Gastrocnemius medialis (tissue), 4 donors: ENCODE data around the gene FITM1. TPM values are rescaled to one million over a fixed set of nuclear protein-coding genes. Genes with fewer than 3 reads are reported as not detected.

Experiments used
- ATAC-seq, 2 donors: fragments of 150-250 bp; one replicate each; pipeline ENCODE4 v1.9.1; 2016
- DNase-seq, 2 donors: peaks; one replicate each; pipeline ENCODE4 v3.0.0-alpha.2; 2019
- H3K27ac ChIP-seq, 4 donors: fragments of 200-600 bp; sonication (generic); 1 replicate in 1 of 4; 2 replicates in 3 of 4; pipeline ENCODE4 v1.5.1; 2016 to 2018; ENCODE audit warnings: mild to moderate bottlenecking in 2 of 4, moderate library complexity in 1 of 4
- H3K27me3 ChIP-seq, 3 donors: fragments of 200-600 bp; sonication (generic) in 2 of 3; 1 replicate in 1 of 3; 2 replicates in 2 of 3; pipeline versions ENCODE4 v1.5.1 to v1.6.0; 2016 to 2019; ENCODE audit warnings: mild to moderate bottlenecking in 1 of 3, moderate library complexity in 1 of 3
- H3K36me3 ChIP-seq, 2 donors: fragments of 200-600 bp; sonication (generic) in 1 of 2; one replicate each; pipeline ENCODE4 v1.5.1; 2017 to 2018
- H3K4me1 ChIP-seq, 2 donors: fragments of 200-600 bp; sonication (generic) in 1 of 2; one replicate each; pipeline ENCODE4 v1.5.1; 2016 to 2017; ENCODE audit warnings: mild to moderate bottlenecking in 2 of 2
- H3K4me3 ChIP-seq, 4 donors: fragments of 200-600 bp; sonication (generic) in 3 of 4; 1 replicate in 1 of 4; 2 replicates in 3 of 4; pipeline ENCODE4 v1.5.1; 2016 to 2019; ENCODE audit warnings: mild to moderate bottlenecking in 2 of 4
- H3K9me3 ChIP-seq, 3 donors: fragments of 200-600 bp; sonication (generic) in 2 of 3; 1 replicate in 1 of 3; 2 replicates in 2 of 3; pipeline ENCODE4 v1.5.1; 2016 to 2019
- CTCF ChIP-seq, 5 experiments: fragments of 450-650 bp in 3 of 5; fragments of 200-600 bp in 2 of 5; sonication (generic) in 2 of 5; IDR thresholded peaks in 4 of 5; conservative IDR thresholded peaks in 1 of 5; 1 replicate in 4 of 5; 2 replicates in 1 of 5; pipeline ENCODE4 v1.5.1; 2016 to 2019; ENCODE audit warnings: antibody characterized with exemption in 5 of 5, mild to moderate bottlenecking in 3 of 5, moderate library complexity in 3 of 5
- POLR2A ChIP-seq, 2 donors: fragments of 450-650 bp; IDR thresholded peaks; one replicate each; pipeline ENCODE4 v1.6.1; 2017; ENCODE audit warnings: antibody characterized with exemption in 2 of 2, mild to moderate bottlenecking in 2 of 2, moderate library complexity in 2 of 2
- in situ Hi-C, 4 donors: fragments of 200-750 bp; cut with MboI; loops; one replicate each; pipeline versions ENCODE4 v1.15.0 to v1.8.0; 2017; ENCODE audit warnings: low sequenced_read_pairs in 4 of 4
- intact Hi-C: fragments of 100-400 bp; cut with DNase I; formaldehyde crosslinking; loops from one replicate; pipeline ENCODE4 v1.15.1; 2023; ENCODE audit warnings: low total_unique reads
- total RNA-seq, 4 donors: library from RNA; depleted of rRNA; stranded (reverse); fragments of >200 nt; gene quantifications; one replicate each; pipeline versions ENCODE4 v1.1.0 to v1.2.3, GENCODE V29; 2016

Gene FITM1
- total RNA-seq, 4 donors from 2014 or later = 45.3 to 91.3 (median 65.4) TPM

- Histone ChIP-seq H3K4me3 (peak within 1 kb of the TSS; percentile 86 to 100 (median 92)), H3K36me3 (peaks cover 0 to 18% of the 10 kb centered on the region in 2 donors), H3K27me3 (no peaks in the 10 kb centered on the region), H3K27ac (peak within 1 kb of the TSS; percentile 92 to 99 (median 96)), H3K9me3 (no peaks in the 10 kb centered on the region), H3K4me1 (peaks cover 47 to 67% of the 10 kb centered on the region in 2 donors)
- DNase-seq = peak; percentile 89 to 94
- TF ChIP-seq CTCF (IDR thresholded peaks at IDR 0.05 in 4 of 5, conservative IDR thresholded peaks at IDR 0.05 in 1 of 5) = peak in 1 of 5 experiments; percentile 18
- TF ChIP-seq POLR2A (IDR thresholded peaks at IDR 0.05) = peak; percentile 71 to 74
- ATAC-seq = peak; percentile 53 to 75
- in situ Hi-C loops = loop anchor here in 1 of 4 donors (25.0 kb wide), 1 partner anchor 824 kb away; the partner anchor contains the start of genes BCL2L2, PABPN1 and PPP1R3E
- intact Hi-C loops = no loop called here
These were observed 5.6 kb downstream of the FITM1 start, which contains the start of gene PSME1 for GRCh38 chr14:24135834-24136683. Gene PSME1 (plus strand): TSS chr14:24136194. CDS start chr14:24136263, 69 bp downstream.

- no peaks in the 10 kb centered on the region for H3K9me3 ChIP-seq
- peak overlapping the region; percentile 86 to 100 (median 92) for H3K4me3 ChIP-seq
- in situ Hi-C loops (loop anchor here in 1 of 4 donors (25.0 kb wide), 1 partner anchor 825 kb away; the partner anchor contains the start of genes BCL2L2, PABPN1 and PPP1R3E), intact Hi-C loops (no loop called here)
- H3K36me3 ChIP-seq = peaks cover 0 to 18% of the 10 kb centered on the region in 2 donors
- DNase-seq = no peak
- H3K4me1 ChIP-seq = peaks cover 42 to 59% of the 10 kb centered on the region in 2 donors
- peak overlapping the region; percentile 92 to 99 (median 96) for H3K27ac ChIP-seq
- ATAC-seq = no peak
- H3K27me3 ChIP-seq = no peaks in the 10 kb centered on the region
- no peak for TF ChIP-seq CTCF (IDR thresholded peaks at IDR 0.05 in 4 of 5, conservative IDR thresholded peaks at IDR 0.05 in 1 of 5)
- no peak for TF ChIP-seq POLR2A (IDR thresholded peaks at IDR 0.05)
These were observed 6.4 kb downstream of the FITM1 start for GRCh38 chr14:24136684-24137528.

GRCh38 chr14:24137529-24138395, 7.3 kb downstream of the FITM1 start:
- Histone ChIP-seq H3K9me3 (no peaks in the 10 kb centered on the region), H3K27me3 (no peaks in the 10 kb centered on the region), H3K4me1 (peaks cover 38 to 56% of the 10 kb centered on the region in 2 donors), H3K36me3 (peaks cover 0 to 18% of the 10 kb centered on the region in 2 donors), H3K27ac (peak overlapping the region; percentile 92 to 99 (median 96)), H3K4me3 (no peak overlapping the region)
- intact Hi-C loops = no loop called here
- no peak for DNase-seq
- in situ Hi-C loops = loop anchor here in 1 of 4 donors (25.0 kb wide), 1 partner anchor 825 kb away; the partner anchor contains the start of genes BCL2L2, PABPN1 and PPP1R3E
- no peak for TF ChIP-seq CTCF (IDR thresholded peaks at IDR 0.05 in 4 of 5, conservative IDR thresholded peaks at IDR 0.05 in 1 of 5)
- TF ChIP-seq POLR2A (IDR thresholded peaks at IDR 0.05) = no peak
- ATAC-seq = no peak
